Ishikawa (cell line): ENCODE results near the gene COP1.

Experiments used
- CEBPB ChIP-seq: IDR thresholded peaks from 2 replicates; pipeline ENCODE4 v1.6.1; 2012
- EGR1 ChIP-seq: IDR thresholded peaks from 2 replicates; pipeline ENCODE4 v1.6.1; 2012
- EP300 ChIP-seq: IDR thresholded peaks from 2 replicates; pipeline ENCODE4 v1.6.1; 2012; ENCODE audit warnings: borderline replicate concordance
- FOXM1 ChIP-seq: IDR thresholded peaks from 2 replicates; pipeline ENCODE4 v1.6.1; 2012; ENCODE audit warnings: low read depth, borderline replicate concordance
- NFIC ChIP-seq: IDR thresholded peaks from 2 replicates; pipeline ENCODE4 v1.6.1; 2012
- RAD21 ChIP-seq: IDR thresholded peaks from 2 replicates; pipeline ENCODE4 v1.6.1; 2012; ENCODE audit warnings: low read depth
- TAF1 ChIP-seq: IDR thresholded peaks from 2 replicates; pipeline ENCODE4 v1.6.1; 2012; ENCODE audit warnings: low read depth, mild to moderate bottlenecking
- TEAD4 ChIP-seq: IDR thresholded peaks from 2 replicates; pipeline ENCODE4 v1.6.1; 2012
- YY1 ChIP-seq: IDR thresholded peaks from 2 replicates; pipeline ENCODE4 v1.6.1; 2012; ENCODE audit warnings: low read depth
- TF ChIP-seq, protein P1 (sequence below): IDR thresholded peaks from 2 replicates; pipeline ENCODE4 v1.6.1; 2012; ENCODE audit warnings: low read depth, mild to moderate bottlenecking
- TF ChIP-seq, protein P2 (sequence below): IDR thresholded peaks from 2 replicates; pipeline ENCODE4 v1.6.1; 2012

DNA sequence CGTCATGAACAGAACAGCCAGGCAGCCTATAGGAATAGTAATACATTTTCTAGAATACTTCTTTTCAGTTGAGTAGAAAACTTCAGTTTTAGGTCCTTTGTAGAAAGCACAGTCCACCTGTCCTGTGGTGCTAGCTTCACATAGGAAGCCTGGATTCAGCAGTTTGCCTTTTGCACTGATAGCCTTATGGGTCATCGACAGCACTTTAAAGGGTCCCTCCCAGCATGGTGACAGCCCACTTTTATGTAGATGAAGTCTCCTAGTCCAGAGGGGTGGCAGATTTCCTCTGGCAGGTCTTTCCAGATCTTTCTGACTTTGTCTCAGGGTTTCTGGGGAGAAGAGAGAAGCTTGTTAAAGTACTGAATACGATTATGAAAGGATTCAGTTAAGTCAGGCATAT is 302.3 kb downstream of the COP1 start:
- TF ChIP-seq TEAD4 (no peak), RAD21 (no peak), EP300 (no peak), YY1 (no peak), CEBPB (no peak), FOXM1 (no peak), TAF1 (no peak), NFIC (no peak), EGR1 (no peak)
- TF ChIP-seq, protein P1, sequence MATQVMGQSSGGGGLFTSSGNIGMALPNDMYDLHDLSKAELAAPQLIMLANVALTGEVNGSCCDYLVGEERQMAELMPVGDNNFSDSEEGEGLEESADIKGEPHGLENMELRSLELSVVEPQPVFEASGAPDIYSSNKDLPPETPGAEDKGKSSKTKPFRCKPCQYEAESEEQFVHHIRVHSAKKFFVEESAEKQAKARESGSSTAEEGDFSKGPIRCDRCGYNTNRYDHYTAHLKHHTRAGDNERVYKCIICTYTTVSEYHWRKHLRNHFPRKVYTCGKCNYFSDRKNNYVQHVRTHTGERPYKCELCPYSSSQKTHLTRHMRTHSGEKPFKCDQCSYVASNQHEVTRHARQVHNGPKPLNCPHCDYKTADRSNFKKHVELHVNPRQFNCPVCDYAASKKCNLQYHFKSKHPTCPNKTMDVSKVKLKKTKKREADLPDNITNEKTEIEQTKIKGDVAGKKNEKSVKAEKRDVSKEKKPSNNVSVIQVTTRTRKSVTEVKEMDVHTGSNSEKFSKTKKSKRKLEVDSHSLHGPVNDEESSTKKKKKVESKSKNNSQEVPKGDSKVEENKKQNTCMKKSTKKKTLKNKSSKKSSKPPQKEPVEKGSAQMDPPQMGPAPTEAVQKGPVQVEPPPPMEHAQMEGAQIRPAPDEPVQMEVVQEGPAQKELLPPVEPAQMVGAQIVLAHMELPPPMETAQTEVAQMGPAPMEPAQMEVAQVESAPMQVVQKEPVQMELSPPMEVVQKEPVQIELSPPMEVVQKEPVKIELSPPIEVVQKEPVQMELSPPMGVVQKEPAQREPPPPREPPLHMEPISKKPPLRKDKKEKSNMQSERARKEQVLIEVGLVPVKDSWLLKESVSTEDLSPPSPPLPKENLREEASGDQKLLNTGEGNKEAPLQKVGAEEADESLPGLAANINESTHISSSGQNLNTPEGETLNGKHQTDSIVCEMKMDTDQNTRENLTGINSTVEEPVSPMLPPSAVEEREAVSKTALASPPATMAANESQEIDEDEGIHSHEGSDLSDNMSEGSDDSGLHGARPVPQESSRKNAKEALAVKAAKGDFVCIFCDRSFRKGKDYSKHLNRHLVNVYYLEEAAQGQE, result no peak
- TF ChIP-seq, protein P2, sequence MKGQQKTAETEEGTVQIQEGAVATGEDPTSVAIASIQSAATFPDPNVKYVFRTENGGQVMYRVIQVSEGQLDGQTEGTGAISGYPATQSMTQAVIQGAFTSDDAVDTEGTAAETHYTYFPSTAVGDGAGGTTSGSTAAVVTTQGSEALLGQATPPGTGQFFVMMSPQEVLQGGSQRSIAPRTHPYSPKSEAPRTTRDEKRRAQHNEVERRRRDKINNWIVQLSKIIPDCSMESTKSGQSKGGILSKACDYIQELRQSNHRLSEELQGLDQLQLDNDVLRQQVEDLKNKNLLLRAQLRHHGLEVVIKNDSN, result no peak
